ENCODE measurements around the gene RAMP1.

- TF ChIP-seq, protein P1, sequence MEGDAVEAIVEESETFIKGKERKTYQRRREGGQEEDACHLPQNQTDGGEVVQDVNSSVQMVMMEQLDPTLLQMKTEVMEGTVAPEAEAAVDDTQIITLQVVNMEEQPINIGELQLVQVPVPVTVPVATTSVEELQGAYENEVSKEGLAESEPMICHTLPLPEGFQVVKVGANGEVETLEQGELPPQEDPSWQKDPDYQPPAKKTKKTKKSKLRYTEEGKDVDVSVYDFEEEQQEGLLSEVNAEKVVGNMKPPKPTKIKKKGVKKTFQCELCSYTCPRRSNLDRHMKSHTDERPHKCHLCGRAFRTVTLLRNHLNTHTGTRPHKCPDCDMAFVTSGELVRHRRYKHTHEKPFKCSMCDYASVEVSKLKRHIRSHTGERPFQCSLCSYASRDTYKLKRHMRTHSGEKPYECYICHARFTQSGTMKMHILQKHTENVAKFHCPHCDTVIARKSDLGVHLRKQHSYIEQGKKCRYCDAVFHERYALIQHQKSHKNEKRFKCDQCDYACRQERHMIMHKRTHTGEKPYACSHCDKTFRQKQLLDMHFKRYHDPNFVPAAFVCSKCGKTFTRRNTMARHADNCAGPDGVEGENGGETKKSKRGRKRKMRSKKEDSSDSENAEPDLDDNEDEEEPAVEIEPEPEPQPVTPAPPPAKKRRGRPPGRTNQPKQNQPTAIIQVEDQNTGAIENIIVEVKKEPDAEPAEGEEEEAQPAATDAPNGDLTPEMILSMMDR (conservative IDR thresholded peaks at IDR 0.05; ENCODE audit: low read depth, low read length), result no peak
- TF ChIP-seq USF2 (IDR thresholded peaks at IDR 0.05; ENCODE audit: low read depth, low read length), result no peak
- TF ChIP-seq POLR2A (IDR thresholded peaks at IDR 0.05; ENCODE audit: low read depth, low read length), result no peak
- no peak for TF ChIP-seq RCOR1 (IDR thresholded peaks at IDR 0.05; ENCODE audit: insufficient replicate concordance, low read length)
- TF ChIP-seq CEBPB (IDR thresholded peaks at IDR 0.05; ENCODE audit: low read depth, low read length), result no peak
- no peak for TF ChIP-seq MAZ (IDR thresholded peaks at IDR 0.05; ENCODE audit: borderline replicate concordance, low read depth, low read length)
- no peak for TF ChIP-seq RAD21 (IDR thresholded peaks at IDR 0.05; ENCODE audit: low read length)
- no peak for TF ChIP-seq FOS (IDR thresholded peaks at IDR 0.05; ENCODE audit: low read depth, low read length)
- no peak for TF ChIP-seq RFX5 (IDR thresholded peaks at IDR 0.05; ENCODE audit: low read depth, low read length)
- TF ChIP-seq BHLHE40 (IDR thresholded peaks at IDR 0.05; ENCODE audit: low read depth, low read length), result no peak
- TF ChIP-seq NFE2L2 (IDR thresholded peaks at IDR 0.05; ENCODE audit: low read depth, low read length), result no peak
- TF ChIP-seq SMC3 (IDR thresholded peaks at IDR 0.05; ENCODE audit: low read depth, low read length), result no peak
- no peak for TF ChIP-seq MAFK (IDR thresholded peaks at IDR 0.05; ENCODE audit: low read depth, low read length)
Measured at GRCh38 chr2:237910576-237911362, 51.3 kb downstream of the RAMP1 start.
